HG02840 (cell line): ENCODE results near the gene LIMS2.

Experiments
- ATAC-seq: cut with Tn5 transposase; IDR thresholded peaks from one replicate; pipeline ENCODE4 v1.9.1; 2021; ENCODE audit warnings: mild to moderate bottlenecking, moderate library complexity, moderate number of reproducible peaks; ENCODE audit not compliant: unreplicated experiment, low FRiP score

The LIMS2 gene

DNA sequence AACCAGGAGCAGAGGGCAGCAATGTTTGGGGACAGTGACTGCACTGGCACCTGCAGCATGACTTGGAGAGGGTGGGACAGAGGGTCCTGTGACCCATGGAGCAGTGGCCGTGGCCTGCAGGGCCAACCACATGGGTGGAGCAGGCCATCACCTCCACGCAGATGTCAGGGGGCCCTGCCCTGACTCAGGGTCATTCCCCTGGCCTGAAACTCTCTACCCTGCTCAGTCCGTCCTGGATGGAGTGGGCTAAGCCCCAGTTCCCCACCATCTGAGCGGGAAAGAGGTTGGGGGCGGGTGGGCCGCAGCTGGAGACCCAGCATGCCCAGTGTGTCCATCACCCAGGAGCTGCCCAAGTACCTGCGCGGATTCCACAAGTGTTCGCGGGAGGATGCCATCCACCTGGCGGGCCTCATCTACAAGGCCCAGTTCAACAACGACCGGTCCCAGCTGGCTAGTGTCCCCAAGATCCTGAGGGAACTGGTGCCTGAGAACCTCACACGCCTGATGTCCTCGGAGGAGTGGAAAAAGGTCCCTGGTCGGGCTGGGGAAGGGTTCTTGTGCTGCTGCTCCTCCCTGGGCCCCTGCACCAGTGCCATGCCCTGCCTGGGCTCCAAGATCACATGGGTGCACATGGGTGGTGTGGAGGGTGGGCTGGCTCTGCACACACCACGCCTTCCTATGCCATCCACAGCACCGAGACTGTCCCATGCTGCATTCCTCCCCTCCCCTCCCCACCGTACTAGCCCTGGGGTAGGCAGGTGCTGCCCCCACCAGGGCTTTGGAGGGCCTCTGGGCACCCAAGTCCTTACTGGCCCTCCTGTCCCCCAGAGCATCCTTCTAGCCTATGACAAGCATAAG is 39.7 kb downstream of the LIMS2 start:
- no peak for ATAC-seq

- ATAC-seq: no peak
These were observed 40.5 kb downstream of the LIMS2 start for GRCh38 chr2:127634626-127635379.

DNA sequence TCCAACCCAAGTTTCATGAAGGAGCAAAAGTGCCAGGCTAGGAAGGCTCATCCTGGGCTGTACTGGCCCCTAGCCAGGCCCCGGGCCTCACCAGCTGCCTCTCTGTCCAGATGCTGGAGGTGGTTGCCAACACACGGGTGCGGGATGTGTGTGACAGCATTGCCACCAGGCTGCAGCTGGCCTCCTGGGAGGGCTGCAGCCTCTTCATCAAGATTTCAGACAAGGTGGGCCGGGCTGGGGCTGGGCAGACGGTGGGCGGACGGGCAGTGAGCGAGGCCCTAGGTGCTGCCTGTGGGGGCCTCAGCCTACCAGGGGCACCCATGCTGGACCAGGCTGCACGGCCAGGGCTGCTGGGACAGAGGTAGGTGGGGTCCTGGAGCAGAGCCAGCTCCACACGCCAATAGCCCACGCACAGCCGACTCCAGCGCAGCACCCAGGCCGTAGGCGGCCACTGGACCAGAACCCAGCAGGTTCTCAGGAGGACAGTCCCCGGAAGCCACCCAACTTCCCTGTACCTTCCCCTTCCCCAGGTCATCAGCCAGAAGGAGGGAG is 41.2 kb downstream of the LIMS2 start:
- no peak for ATAC-seq

GRCh38 chr2:127633556-127634065 is 41.7 kb downstream of the LIMS2 start:
- no peak for ATAC-seq

- no peak for ATAC-seq
These were observed 42.5 kb downstream of the LIMS2 start for GRCh38 chr2:127632592-127633489.

GRCh38 chr2:127631997-127632581 is 43.2 kb downstream of the LIMS2 start:
- no peak for ATAC-seq

DNA sequence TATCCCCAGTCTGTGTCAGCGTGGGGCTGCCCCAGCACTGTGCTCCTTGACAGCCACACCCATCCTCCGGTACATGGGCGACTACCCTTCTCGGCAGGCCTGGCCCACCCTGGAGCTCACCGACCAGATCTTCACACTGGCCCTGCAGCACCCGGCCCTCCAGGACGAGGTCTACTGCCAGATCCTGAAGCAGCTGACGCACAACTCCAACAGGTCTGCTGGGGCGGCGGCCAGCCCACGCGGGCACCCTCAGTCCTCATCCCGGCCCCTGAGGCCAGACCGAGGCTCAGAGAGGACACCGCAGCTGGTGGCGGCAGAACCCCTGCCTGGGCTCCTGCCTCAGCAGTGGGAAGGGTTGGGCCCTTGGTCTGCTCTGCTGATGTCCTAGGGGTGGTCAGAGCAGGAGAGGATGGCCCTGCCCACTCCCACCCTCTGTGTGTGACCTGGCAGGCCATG is 43.8 kb downstream of the LIMS2 start:
- ATAC-seq: no peak

- ATAC-seq: no peak
These were observed 44.3 kb downstream of the LIMS2 start for GRCh38 chr2:127630864-127631540.

- no peak for ATAC-seq
These were observed 45.0 kb downstream of the LIMS2 start for GRCh38 chr2:127630096-127630863.

DNA sequence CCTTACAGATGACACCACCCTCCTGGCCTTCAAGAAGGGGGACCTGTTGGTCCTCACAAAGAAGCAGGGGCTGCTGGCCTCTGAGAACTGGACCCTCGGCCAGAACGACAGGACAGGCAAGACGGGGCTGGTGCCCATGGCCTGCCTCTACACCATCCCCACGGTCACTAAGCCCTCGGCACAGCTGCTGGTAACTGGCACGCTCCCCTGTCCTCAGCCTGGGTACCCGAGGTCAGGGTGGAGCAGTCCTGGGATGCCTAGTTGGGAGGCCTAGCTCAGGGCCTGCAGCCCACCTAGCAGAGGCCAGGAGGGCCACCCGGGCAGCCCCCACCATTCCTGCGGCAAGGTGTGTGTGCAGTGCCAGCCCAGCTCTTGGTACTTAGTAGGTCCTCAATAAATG is 45.7 kb downstream of the LIMS2 start:
- no peak for ATAC-seq

DNA sequence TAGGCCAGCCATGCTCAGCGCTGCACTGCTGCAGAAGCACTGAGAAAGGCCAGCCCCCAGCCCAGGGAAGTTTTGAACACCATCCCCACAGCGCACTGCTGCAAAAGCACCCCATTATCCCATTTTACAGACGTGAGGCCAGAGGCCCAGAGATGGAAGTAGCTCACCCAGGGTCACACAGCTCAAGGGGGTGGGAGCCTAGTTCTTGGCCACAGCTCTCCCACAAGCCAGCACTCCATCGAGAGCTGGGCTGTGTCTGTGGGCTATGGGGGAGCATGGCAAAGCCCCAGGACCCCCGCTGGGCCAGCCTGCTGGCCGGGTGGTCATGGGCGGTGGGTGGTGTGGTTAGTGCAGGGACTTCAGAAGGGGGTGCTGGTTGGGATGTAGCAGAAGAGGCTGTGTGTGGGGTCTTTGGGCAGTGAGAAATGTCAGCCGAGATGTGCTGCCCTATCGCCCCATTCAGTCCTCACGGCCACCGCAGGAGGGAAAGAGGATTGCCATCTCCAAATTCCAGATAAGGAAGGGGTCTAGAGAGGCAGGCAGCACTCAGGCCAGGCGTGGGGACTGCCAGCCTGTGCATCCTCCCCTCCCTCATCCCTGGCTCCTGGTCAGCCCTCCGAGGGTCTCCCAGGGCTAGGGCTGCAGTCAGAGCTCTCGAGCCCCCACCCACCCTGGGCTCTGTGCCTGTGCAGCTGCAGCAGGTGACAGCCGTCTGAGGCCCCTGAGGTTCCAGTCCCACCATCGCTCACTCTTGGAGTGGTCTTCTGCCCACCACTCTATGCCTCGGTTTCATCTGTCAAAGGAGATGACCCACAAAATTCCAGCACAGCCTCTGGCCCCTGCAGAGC is 46.3 kb downstream of the LIMS2 start:
- ATAC-seq: no peak

- ATAC-seq: no peak
These were observed 47.4 kb downstream of the LIMS2 start for GRCh38 chr2:127627740-127628571.

GRCh38 chr2:127626917-127627739 is 48.2 kb downstream of the LIMS2 start:
- ATAC-seq: no peak

- ATAC-seq: no peak
These were observed 49.2 kb downstream of the LIMS2 start for GRCh38 chr2:127626175-127626574.

- no peak for ATAC-seq
These were observed 49.8 kb downstream of the LIMS2 start for GRCh38 chr2:127625572-127625951.
